ENCODE measurements around the gene ZSCAN31. TPM values are rescaled to one million over a fixed set of nuclear protein-coding genes. Genes with fewer than 3 reads are reported as not detected.
"Not testable (repeated sequence)": the region's sequence is repeated elsewhere in the genome, so short reads cannot be mapped to it uniquely, and the experiment has no call there.

Gene ZSCAN31
- total RNA-seq, 1 donor from 2014 or later: 6.2 TPM

DNA sequence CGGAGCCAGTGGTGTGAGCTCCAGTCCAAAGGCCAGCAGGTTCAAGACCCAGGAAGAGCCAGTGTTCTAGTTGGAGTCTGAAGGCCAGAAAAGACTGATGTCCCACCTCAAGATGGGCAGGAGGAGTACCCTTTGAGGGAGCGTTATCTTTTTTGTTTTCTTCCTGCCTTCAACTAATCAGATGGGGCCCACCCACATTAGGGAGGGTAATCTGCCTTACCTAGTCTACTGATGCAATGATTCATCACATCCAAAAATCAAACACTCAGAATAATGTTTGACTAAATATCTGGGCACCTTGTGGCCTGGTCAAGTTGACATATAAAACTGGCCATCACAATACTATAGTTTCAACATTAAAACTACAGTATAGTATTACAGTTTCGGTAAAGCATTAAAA, 33.5 kb upstream of the ZSCAN31 start:
- Mint-ChIP-seq H3K9me3 (no peaks in the 10 kb centered on the region), H3K4me3 (no peak overlapping the region), H3K4me1 (ENCODE audit: unreplicated experiment) (no peaks in the 10 kb centered on the region), H3K27me3 (no peaks in the 10 kb centered on the region), H3K36me3 (peaks cover 9% of the 10 kb centered on the region), H3K27ac (no peak overlapping the region)
- TF ChIP-seq CTCF (conservative IDR thresholded peaks at IDR 0.05): no peak
- DNase-seq (ENCODE audit: extremely low spot score, unreplicated experiment): no peak

- H3K36me3 Mint-ChIP-seq: peaks cover 9% of the 10 kb centered on the region
- no peak overlapping the region for H3K4me3 Mint-ChIP-seq
- no peak for TF ChIP-seq CTCF (conservative IDR thresholded peaks at IDR 0.05)
- H3K9me3 Mint-ChIP-seq: no peaks in the 10 kb centered on the region
- H3K4me1 Mint-ChIP-seq (ENCODE audit: unreplicated experiment): no peaks in the 10 kb centered on the region
- no peak for DNase-seq (ENCODE audit: extremely low spot score, unreplicated experiment)
- H3K27me3 Mint-ChIP-seq: no peaks in the 10 kb centered on the region
- H3K27ac Mint-ChIP-seq: no peak overlapping the region
Measured at GRCh38 chr6:28368522-28368921, 32.6 kb upstream of the ZSCAN31 start.

GRCh38 chr6:28365590-28365989, 29.6 kb upstream of the ZSCAN31 start:
- not testable (repeated sequence) for H3K27ac Mint-ChIP-seq; H3K4me3 Mint-ChIP-seq; H3K9me3 Mint-ChIP-seq; H3K27me3 Mint-ChIP-seq; DNase-seq (ENCODE audit: extremely low spot score, unreplicated experiment); H3K36me3 Mint-ChIP-seq; H3K4me1 Mint-ChIP-seq (ENCODE audit: unreplicated experiment)

GRCh38 chr6:28360961-28361360, 25.0 kb upstream of the ZSCAN31 start:
- Mint-ChIP-seq H3K4me3 (no peak overlapping the region), H3K27me3 (no peaks in the 10 kb centered on the region), H3K9me3 (no peaks in the 10 kb centered on the region), H3K36me3 (peaks cover 9% of the 10 kb centered on the region), H3K4me1 (ENCODE audit: unreplicated experiment) (peaks cover 4% of the 10 kb centered on the region), H3K27ac (no peak overlapping the region)
- no peak for DNase-seq (ENCODE audit: extremely low spot score, unreplicated experiment)
- TF ChIP-seq CTCF (conservative IDR thresholded peaks at IDR 0.05): no peak

DNA sequence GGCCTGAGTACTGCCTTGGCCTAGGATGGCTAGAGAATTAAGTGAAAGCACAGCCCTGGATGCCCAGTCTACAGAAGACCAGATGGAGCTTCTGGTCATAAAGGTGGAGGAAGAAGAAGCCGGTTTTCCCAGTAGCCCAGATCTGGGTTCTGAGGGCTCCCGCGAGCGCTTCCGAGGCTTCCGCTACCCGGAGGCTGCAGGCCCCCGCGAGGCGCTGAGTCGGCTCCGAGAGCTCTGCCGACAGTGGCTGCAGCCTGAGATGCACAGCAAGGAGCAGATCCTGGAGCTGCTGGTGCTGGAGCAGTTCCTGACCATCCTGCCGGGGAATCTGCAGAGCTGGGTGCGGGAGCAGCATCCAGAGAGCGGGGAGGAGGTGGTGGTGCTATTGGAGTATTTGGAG, 23.6 kb upstream of the ZSCAN31 start:
- H3K4me1 Mint-ChIP-seq (ENCODE audit: unreplicated experiment): peaks cover 11% of the 10 kb centered on the region
- not testable (repeated sequence) for H3K4me3 Mint-ChIP-seq

GRCh38 chr6:28357036-28357435, 21.1 kb upstream of the ZSCAN31 start:
- no peak for DNase-seq (ENCODE audit: extremely low spot score, unreplicated experiment)
- H3K9me3 Mint-ChIP-seq: no peaks in the 10 kb centered on the region
- no peak overlapping the region for H3K4me3 Mint-ChIP-seq
- peaks cover 6% of the 10 kb centered on the region for H3K36me3 Mint-ChIP-seq
- H3K27ac Mint-ChIP-seq: no peak overlapping the region
- TF ChIP-seq CTCF (conservative IDR thresholded peaks at IDR 0.05): no peak
- H3K27me3 Mint-ChIP-seq: no peaks in the 10 kb centered on the region
- peaks cover 17% of the 10 kb centered on the region for H3K4me1 Mint-ChIP-seq (ENCODE audit: unreplicated experiment)

More for the DNA sequence above, 23.6 kb upstream of the ZSCAN31 start:
- not testable (repeated sequence) for H3K9me3 Mint-ChIP-seq; DNase-seq (ENCODE audit: extremely low spot score, unreplicated experiment); H3K27me3 Mint-ChIP-seq; H3K36me3 Mint-ChIP-seq; H3K27ac Mint-ChIP-seq

DNA sequence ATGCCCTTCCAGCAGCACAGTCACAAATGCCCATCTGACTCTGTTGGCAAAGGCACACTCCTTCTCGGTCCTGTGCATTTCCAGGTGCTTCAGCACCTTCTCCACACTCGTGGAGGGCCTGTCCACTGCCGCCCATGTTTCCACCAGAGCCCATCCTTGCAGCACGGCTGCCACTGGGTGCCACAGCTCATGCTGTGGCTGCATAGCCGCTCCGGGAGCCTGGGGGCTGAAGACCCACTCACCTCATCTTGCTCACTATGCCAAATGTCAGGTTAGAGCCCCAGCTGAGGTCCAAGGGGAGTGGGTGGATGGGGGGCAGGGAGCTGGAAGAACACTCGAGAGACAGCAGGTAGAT, 20.7 kb upstream of the ZSCAN31 start:
- Mint-ChIP-seq H3K4me3 (no peak overlapping the region), H3K27ac (no peak overlapping the region)
- no peak for TF ChIP-seq CTCF (conservative IDR thresholded peaks at IDR 0.05)

More for the DNA sequence above, 20.7 kb upstream of the ZSCAN31 start:
- Mint-ChIP-seq H3K9me3 (no peaks in the 10 kb centered on the region), H3K36me3 (peaks cover 8% of the 10 kb centered on the region), H3K4me1 (ENCODE audit: unreplicated experiment) (peaks cover 21% of the 10 kb centered on the region), H3K27me3 (no peaks in the 10 kb centered on the region)
- DNase-seq (ENCODE audit: extremely low spot score, unreplicated experiment): no peak

Data from type B pancreatic cell (in vitro differentiated cells).